Pancreas (tissue), 10 donors: ENCODE results near the gene ANKH. TPM values are rescaled to one million over a fixed set of nuclear protein-coding genes. Genes with fewer than 3 reads are reported as not detected.

Source experiments
- ATAC-seq, 4 donors: fragments of 200-7000 bp; cut with Tn5 transposase; one replicate each; pipeline versions ENCODE4 v1.8.0 to v1.9.1; 2020; ENCODE audit warnings: mild to moderate bottlenecking in 4 of 4, moderate library complexity in 4 of 4
- DNase-seq, 6 donors: peaks; one replicate each; pipeline ENCODE4 v3.0.0-alpha.2; 2020
- FAIRE-seq: peaks from 2 replicates; lab custom pipeline; 2012; peaks lifted over from hg19 to GRCh38; lab: Jason Lieb, UNC
- H3K27ac ChIP-seq, 4 donors: fragments of 200-600 bp; sonication (generic); 1 replicate in 3 of 4; 2 replicates in 1 of 4; pipeline versions ENCODE4 v1.5.0 to v1.8.0; 2020
- H3K27me3 ChIP-seq, 4 donors: fragments of 200-600 bp; one replicate each; pipeline ENCODE4 v1.8.0; 2021
- H3K36me3 ChIP-seq, 3 donors: fragments of 200-600 bp; sonication (generic) in 1 of 3; one replicate each; pipeline versions ENCODE4 v1.5.0 to v1.8.0; 2020 to 2021
- H3K4me1 ChIP-seq, 3 donors: fragments of 200-600 bp; one replicate each; pipeline ENCODE4 v1.8.0; 2021
- H3K4me3 ChIP-seq, 4 donors: fragments of 200-600 bp; sonication (generic) in 2 of 4; one replicate each; pipeline versions ENCODE4 v1.5.0 to v1.8.0; 2020 to 2021
- H3K9me3 ChIP-seq, 4 donors: fragments of 200-600 bp; one replicate each; pipeline ENCODE4 v1.8.0; 2021
- CTCF ChIP-seq, 4 donors: fragments of 200-600 bp; sonication (generic) in 3 of 4; IDR thresholded peaks; one replicate each; pipeline versions ENCODE4 v1.5.0 to v1.8.0; 2021; ENCODE audit warnings: antibody characterized with exemption in 4 of 4
- WGBS, 2 donors: extraction: QIAGEN DNeasy Blood & Tissue Kit; methylation state at CpG; one replicate each; pipeline ENCODE4 v1.1.7; 2013; 5-methylcytosine and 5-hydroxymethylcytosine counted together
- intact Hi-C, 3 donors: fragments of 100-400 bp; cut with DNase I; formaldehyde crosslinking; loops; one replicate each; pipeline versions ENCODE4 v1.11.1 to v1.14.2; 2022
- polyA plus RNA-seq, 2 donors: library from polyadenylated mRNA; stranded (reverse); fragments of 200-250 nt; gene quantifications; one replicate each; pipeline ENCODE4 v1.2.3, GENCODE V29; 2013
- total RNA-seq, 6 donors: library from RNA; stranded (reverse); fragmentation: NEBNext Ultra II Directional in 4 of 6; extraction: Animal tissue kit (Norgen Biotek cat#: 25700) in 4 of 6; gene quantifications; one replicate each; pipeline versions ENCODE4 v1.2.1 to v1.2.4, GENCODE V29; 2021 to 2023
- donor health status: healthy with polysubstance abuse.
- donor health status: DM: no; HTN: no; CAD: no; lungs with moderate emphysema.
- donor health status: DM: no; HTN: no; CAD: no.
- donor health status: control.
- donor health status: control.
- donor health status: Bipolar disorder and iron deficiency.
- donor health status: DM: yes; HTN: yes; CAD: no.
- donor health status: DM: no; HTN: no; CAD: no.
- donor health status: DM: no; HTN: no; CAD: no.
- donor health status: DM: yes; HTN: yes; CAD: no.

ANKH gene
- total and polyA plus RNA-seq, 8 donors, result 11.8 to 48.6 (median 37.7) TPM

DNA sequence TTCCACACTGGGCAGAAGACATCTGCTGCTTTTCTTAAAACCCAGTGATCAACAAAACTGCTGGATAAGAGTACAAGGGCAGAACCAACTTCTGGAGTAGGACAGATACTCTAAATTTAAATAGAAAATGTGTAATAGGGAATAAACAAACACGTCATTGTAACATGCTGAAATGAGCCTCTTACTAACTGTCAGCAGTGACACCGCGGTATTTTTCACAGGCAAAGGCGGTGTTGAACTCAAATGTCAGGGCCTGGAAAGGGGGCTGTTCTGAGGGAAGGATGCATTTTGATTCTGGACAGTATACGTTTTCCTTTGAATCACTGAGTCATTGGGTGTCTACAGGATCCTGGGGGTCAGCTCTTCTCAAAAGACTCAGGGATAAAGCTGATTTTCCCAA is 133.5 kb downstream of the ANKH start:
- DNase-seq (no peak), ATAC-seq (no peak), FAIRE-seq (no peak)
- Histone ChIP-seq H3K36me3 (no peaks in the 10 kb centered on the region), H3K27me3 (no peaks in the 10 kb centered on the region), H3K9me3 (no peaks in the 10 kb centered on the region), H3K4me1 (no peaks in the 10 kb centered on the region), H3K4me3 (no peak overlapping the region), H3K27ac (no peak overlapping the region)
- intact Hi-C loops, result loop anchor here in 1 of 3 donors (10.0 kb wide), 1 partner anchor 277 kb away; no protein-coding TSS in a partner anchor
- WGBS, 2 donors, result 88 to 92% methylated on average over 5 of the region's 5 CpGs
- TF ChIP-seq CTCF (IDR thresholded peaks at IDR 0.05), result no peak

GRCh38 chr5:14737291-14737690 is 134.3 kb downstream of the ANKH start:
- 94 to 95% methylated on average over 10 of the region's 10 CpGs for WGBS, 2 donors
- no peak for DNase-seq
- no peaks in the 10 kb centered on the region for H3K36me3 ChIP-seq
- no peak for TF ChIP-seq CTCF (IDR thresholded peaks at IDR 0.05)
- no peak for ATAC-seq
- H3K27ac ChIP-seq, result no peak overlapping the region
- no peak for FAIRE-seq
- intact Hi-C loops, result loop anchor here in 1 of 3 donors (10.0 kb wide), 1 partner anchor 278 kb away; no protein-coding TSS in a partner anchor
- no peaks in the 10 kb centered on the region for H3K4me1 ChIP-seq
- H3K4me3 ChIP-seq, result no peak overlapping the region
- H3K27me3 ChIP-seq, result no peaks in the 10 kb centered on the region
- no peaks in the 10 kb centered on the region for H3K9me3 ChIP-seq

GRCh38 chr5:14735944-14736343 is 135.6 kb downstream of the ANKH start:
- DNase-seq, result peak in 1 of 6 donors; percentile 41
- WGBS, 2 donors, result 50 to 56% methylated on average over 4 of the region's 4 CpGs
- no peak for FAIRE-seq
- no peak overlapping the region for H3K4me3 ChIP-seq
- H3K36me3 ChIP-seq, result no peaks in the 10 kb centered on the region
- H3K4me1 ChIP-seq, result no peaks in the 10 kb centered on the region
- intact Hi-C loops, result loop anchor here in 1 of 3 donors (10.0 kb wide), 1 partner anchor 279 kb away; no protein-coding TSS in a partner anchor
- no peaks in the 10 kb centered on the region for H3K9me3 ChIP-seq
- H3K27ac ChIP-seq, result no peak overlapping the region
- H3K27me3 ChIP-seq, result no peaks in the 10 kb centered on the region
- peak; percentile 67 to 69 (median 68) for ATAC-seq
- TF ChIP-seq CTCF (IDR thresholded peaks at IDR 0.05), result no peak

DNA sequence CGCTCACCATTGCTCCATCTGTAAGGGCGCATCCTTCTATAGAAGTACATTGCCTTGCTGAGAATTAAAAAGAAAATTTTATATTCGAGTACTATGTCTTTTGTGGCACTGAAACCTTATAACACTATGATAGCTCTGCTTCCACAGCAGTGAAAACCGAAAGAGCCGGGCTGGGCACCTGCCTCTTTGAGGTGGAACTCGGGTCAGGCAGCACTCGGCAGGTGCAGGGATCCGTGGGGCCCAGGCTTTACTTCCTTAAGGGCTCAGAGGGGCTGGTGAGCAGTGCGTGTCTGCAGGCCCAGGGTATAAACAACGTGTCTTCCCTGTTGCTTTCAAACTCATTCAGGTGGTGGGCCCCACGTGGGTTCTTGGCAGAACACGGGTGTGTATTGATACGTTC is 137.2 kb downstream of the ANKH start:
- H3K4me1 ChIP-seq, result no peaks in the 10 kb centered on the region
- no peaks in the 10 kb centered on the region for H3K36me3 ChIP-seq
- H3K4me3 ChIP-seq, result no peak overlapping the region
- no peak for FAIRE-seq
- H3K27ac ChIP-seq, result no peak overlapping the region
- 90 to 91% methylated on average over 13 of the region's 13 CpGs for WGBS, 2 donors
- no peak for DNase-seq
- intact Hi-C loops, result loop anchor here in 1 of 3 donors (10.0 kb wide), 1 partner anchor 280 kb away; no protein-coding TSS in a partner anchor
- no peaks in the 10 kb centered on the region for H3K9me3 ChIP-seq
- no peak for ATAC-seq
- H3K27me3 ChIP-seq, result no peaks in the 10 kb centered on the region
- no peak for TF ChIP-seq CTCF (IDR thresholded peaks at IDR 0.05)

- Histone ChIP-seq H3K27me3 (no peaks in the 10 kb centered on the region), H3K4me3 (no peak overlapping the region), H3K36me3 (no peaks in the 10 kb centered on the region), H3K27ac (no peak overlapping the region), H3K4me1 (no peaks in the 10 kb centered on the region), H3K9me3 (no peaks in the 10 kb centered on the region)
- no peak for TF ChIP-seq CTCF (IDR thresholded peaks at IDR 0.05)
- ATAC-seq, result no peak
- WGBS, 2 donors, result 95% methylated on average over 16 of the region's 16 CpGs
- DNase-seq, result no peak
- intact Hi-C loops, result loop anchor here in 1 of 3 donors (10.0 kb wide), 1 partner anchor 281 kb away; no protein-coding TSS in a partner anchor
- no peak for FAIRE-seq
Observed at GRCh38 chr5:14733661-14734060, 137.9 kb downstream of the ANKH start.
